NT2/D1 (cell line): Measurements from ENCODE around the gene SDK1.

Source experiments
- SUZ12 ChIP-seq: IDR thresholded peaks from 2 replicates; pipeline ENCODE4 v1.6.1; 2011; ENCODE audit not compliant: insufficient read length, insufficient read depth; ENCODE audit errors: extremely low read depth
- YY1 ChIP-seq: IDR thresholded peaks from 2 replicates; pipeline ENCODE4 v1.6.1; 2011; ENCODE audit not compliant: insufficient read length, insufficient read depth

- TF ChIP-seq SUZ12 (no peak), YY1 (no peak)
Observed at GRCh38 chr7:4209966-4210365, 908.9 kb downstream of the SDK1 start.
